ENCODE results near the gene HMGCS2. TPM values are rescaled to one million over a fixed set of nuclear protein-coding genes. Genes with fewer than 3 reads are reported as not detected.

HMGCS2 gene
- total RNA-seq, 1 donor from 2014 or later = not detected

GRCh38 chr1:119703666-119704450 is 64.8 kb downstream of the HMGCS2 start:
- intact Hi-C loops (cut with micrococcal nuclease) = no loop called here
- H3K4me1 Mint-ChIP-seq = no peaks in the 10 kb centered on the region
- H3K9me3 Mint-ChIP-seq = peaks cover 28% of the 10 kb centered on the region
- no peak overlapping the region for H3K4me3 Mint-ChIP-seq
- no peak for DNase-seq
- no peaks in the 10 kb centered on the region for H3K36me3 Mint-ChIP-seq (ENCODE audit: low read depth)
- no peak overlapping the region for H3K27ac Mint-ChIP-seq
- H3K27me3 Mint-ChIP-seq = peaks cover 28% of the 10 kb centered on the region

GRCh38 chr1:119702384-119702783 is 66.3 kb downstream of the HMGCS2 start:
- Mint-ChIP-seq H3K27ac (no peak overlapping the region), H3K36me3 (ENCODE audit: low read depth) (no peaks in the 10 kb centered on the region), H3K9me3 (peaks cover 28% of the 10 kb centered on the region), H3K27me3 (peaks cover 23% of the 10 kb centered on the region), H3K4me3 (no peak overlapping the region), H3K4me1 (no peaks in the 10 kb centered on the region)
- intact Hi-C loops (cut with micrococcal nuclease) = no loop called here
- DNase-seq = no peak

- Mint-ChIP-seq H3K4me3 (no peak overlapping the region), H3K27me3 (peaks cover 20% of the 10 kb centered on the region), H3K9me3 (peaks cover 28% of the 10 kb centered on the region), H3K27ac (no peak overlapping the region), H3K36me3 (ENCODE audit: low read depth) (no peaks in the 10 kb centered on the region), H3K4me1 (no peaks in the 10 kb centered on the region)
- no peak for DNase-seq
- intact Hi-C loops (cut with micrococcal nuclease) = no loop called here
Measured at GRCh38 chr1:119701659-119702058, 67.0 kb downstream of the HMGCS2 start.

- no peaks in the 10 kb centered on the region for H3K36me3 Mint-ChIP-seq (ENCODE audit: low read depth)
- H3K9me3 Mint-ChIP-seq = peaks cover 26% of the 10 kb centered on the region
- H3K4me1 Mint-ChIP-seq = no peaks in the 10 kb centered on the region
- H3K27me3 Mint-ChIP-seq = peaks cover 24% of the 10 kb centered on the region
- no peak for DNase-seq
- H3K4me3 Mint-ChIP-seq = no peak overlapping the region
- H3K27ac Mint-ChIP-seq = no peak overlapping the region
- intact Hi-C loops (cut with micrococcal nuclease) = no loop called here
Measured at GRCh38 chr1:119700326-119700725, 68.4 kb downstream of the HMGCS2 start.

Other genes starting within 250 kb of the HMGCS2 start
- 4.5 and 4.8 TPM in 2 replicates for gene ZNF697, start 120.6 kb downstream of the HMGCS2 start, total RNA-seq
- gene PHGDH, start 57.0 kb downstream of the HMGCS2 start, total RNA-seq = 48.6 and 51.5 TPM in 2 replicates
- gene REG4, start 42.6 kb upstream of the HMGCS2 start, total RNA-seq = 0.19 and 0.40 TPM in 2 replicates
- not detected in 2 replicates for gene ADAM30, start 127.6 kb upstream of the HMGCS2 start, total RNA-seq